ENCODE measurements around the gene CLCN7. TPM values are rescaled to one million over a fixed set of nuclear protein-coding genes. Genes with fewer than 3 reads are reported as not detected.

Gene CLCN7
- total and polyA plus RNA-seq, 2 of the 13 experiments (the other 11 are each of a cell fraction or from before 2014, with no cell fraction given), result 24.6 to 25.1 TPM

- no peak overlapping the region for H3K4me3 ChIP-seq (replicated peaks in 1 of 3; ENCODE audit: insufficient read depth in 1 of 3, low read depth in 2 of 3, low read length in 3 of 3)
- H3K4me2 ChIP-seq (ENCODE audit: low read depth, low read length), result no peak overlapping the region
- peaks cover 3% of the 10 kb centered on the region for H3K79me2 ChIP-seq (ENCODE audit: insufficient read depth, low read length)
- no peaks in the 10 kb centered on the region for H4K20me1 ChIP-seq (ENCODE audit: insufficient read depth, low read length)
- ATAC-seq (no peak), DNase-seq (ENCODE audit: low spot score) (no peak), FAIRE-seq (no peak)
- H2AFZ ChIP-seq (ENCODE audit: low read length), result no peak overlapping the region
- peaks cover 1 to 2% of the 10 kb centered on the region in 2 experiments; a peak in 2 of 5 replicates for H3K27me3 ChIP-seq (ENCODE audit: control insufficient read depth in 1 of 2, insufficient read depth in 2 of 2, low read length in 2 of 2)
- intact Hi-C loops (cut with micrococcal nuclease; ENCODE audit: unreplicated experiment) (no loop called here), in situ Hi-C loops (cut with HindIII; ENCODE audit: extremely low pct_ligation_motif_present, low pct_unique_long_range_greater_than_20kb) (no loop called here)
- ChIA-PET POLR2A (no interaction called here), CTCF (ENCODE audit: low intra/inter-chr PET ratio, low total read pairs) (no interaction called here)
- BruUV-seq (replicated peaks), result no TSS peak
- H3K27ac ChIP-seq (ENCODE audit: extremely low read length, insufficient read depth, low read length), result no peak overlapping the region
- H3K36me3 ChIP-seq (replicated peaks in 1 of 2; ENCODE audit: control insufficient read depth in 1 of 2, insufficient read depth in 2 of 2, low read length in 2 of 2), result peaks cover 2 to 20% of the 10 kb centered on the region in 2 experiments; a peak in 2 of 5 replicates
- 94% methylated on average over 10 of the region's 39 CpGs for WGBS (ENCODE audit: low lambda C conversion rate)
- no peak overlapping the region for H3K9ac ChIP-seq (ENCODE audit: insufficient read depth, low read depth, low read length)
- H3K4me1 ChIP-seq (ENCODE audit: insufficient read depth, low read length), result peaks cover 30% of the 10 kb centered on the region
- no peaks in the 10 kb centered on the region for H3K9me3 ChIP-seq (ENCODE audit: low read length)
- TF ChIP-seq RBFOX2 (IDR thresholded peaks at IDR 0.05; ENCODE audit: low read depth, low read length) (0 out of 2 replicates have a peak, but pooled peaks have one; percentile 31), ZNF160 (CRISPR knock-in tag; IDR thresholded peaks at IDR 0.05) (no peak)
These were observed 20.5 kb upstream of the CLCN7 start for GRCh38 chr16:1495211-1495888.

GRCh38 chr16:1494711-1495110, 19.9 kb upstream of the CLCN7 start:
- Histone ChIP-seq H3K9me3 (ENCODE audit: low read length) (no peaks in the 10 kb centered on the region), H3K36me3 (replicated peaks in 1 of 2; ENCODE audit: control insufficient read depth in 1 of 2, insufficient read depth in 2 of 2, low read length in 2 of 2) (peaks cover 2 to 20% of the 10 kb centered on the region in 2 experiments; a peak in 2 of 5 replicates), H3K4me2 (ENCODE audit: low read depth, low read length) (peak overlapping the region; percentile 75), H3K9ac (ENCODE audit: insufficient read depth, low read depth, low read length) (no peak overlapping the region), H3K27me3 (ENCODE audit: control insufficient read depth in 1 of 2, insufficient read depth in 2 of 2, low read length in 2 of 2) (peaks cover 2 to 6% of the 10 kb centered on the region in 2 experiments; a peak in 2 of 5 replicates), H3K4me3 (replicated peaks in 1 of 3; ENCODE audit: insufficient read depth in 1 of 3, low read depth in 2 of 3, low read length in 3 of 3) (peak overlapping the region in 1 of 3 experiments; percentile 95; a peak in 2 of 6 replicates), H3K79me2 (ENCODE audit: insufficient read depth, low read length) (peaks cover 3% of the 10 kb centered on the region), H4K20me1 (ENCODE audit: insufficient read depth, low read length) (no peaks in the 10 kb centered on the region), H3K27ac (ENCODE audit: extremely low read length, insufficient read depth, low read length) (no peak overlapping the region), H2AFZ (ENCODE audit: low read length) (no peak overlapping the region), H3K4me1 (ENCODE audit: insufficient read depth, low read length) (peaks cover 30% of the 10 kb centered on the region)
- in situ Hi-C loops (cut with HindIII; ENCODE audit: extremely low pct_ligation_motif_present, low pct_unique_long_range_greater_than_20kb) (no loop called here), intact Hi-C loops (cut with micrococcal nuclease; ENCODE audit: unreplicated experiment) (no loop called here)
- ATAC-seq (no peak), FAIRE-seq (no peak), DNase-seq (ENCODE audit: low spot score) (no peak)
- no TSS peak for BruUV-seq (replicated peaks)
- ChIA-PET POLR2A (interaction anchor here (0.6 kb wide), 1 partner anchor 10 kb away, joined by 3 read pairs; no protein-coding TSS in a partner anchor), CTCF (ENCODE audit: low intra/inter-chr PET ratio, low total read pairs) (no interaction called here)
- TF ChIP-seq SMAD3 (CRISPR knock-in tag; IDR thresholded peaks at IDR 0.05) (no peak), ZNF484 (CRISPR knock-in tag; IDR thresholded peaks at IDR 0.05; ENCODE audit: borderline replicate concordance, low read depth) (no peak), ZNF275 (CRISPR knock-in tag; IDR thresholded peaks at IDR 0.05; ENCODE audit: borderline replicate concordance) (no peak), NFYC (CRISPR knock-in tag; IDR thresholded peaks at IDR 0.05) (no peak), ZNF432 (CRISPR knock-in tag; IDR thresholded peaks at IDR 0.05; ENCODE audit: borderline replicate concordance) (no peak), SIN3B (IDR thresholded peaks at IDR 0.05; ENCODE audit: low read length) (no peak), ZBTB1 (CRISPR knock-in tag; IDR thresholded peaks at IDR 0.05; ENCODE audit: borderline replicate concordance) (no peak), ATF3 (CRISPR knock-in tag; IDR thresholded peaks at IDR 0.05) (no peak), ARNT (IDR thresholded peaks at IDR 0.05) (no peak), HOXA9 (CRISPR knock-in tag; IDR thresholded peaks at IDR 0.05; ENCODE audit: borderline replicate concordance) (no peak), ZNF234 (CRISPR knock-in tag; conservative IDR thresholded peaks at IDR 0.05) (no peak), NR3C1 (CRISPR knock-in tag; IDR thresholded peaks at IDR 0.05) (no peak), TCF7 (IDR thresholded peaks at IDR 0.05; ENCODE audit: low read depth) (no peak), ZNF788 (CRISPR knock-in tag; IDR thresholded peaks at IDR 0.05; ENCODE audit: borderline replicate concordance) (no peak)
- TF ChIP-seq, protein P1, sequence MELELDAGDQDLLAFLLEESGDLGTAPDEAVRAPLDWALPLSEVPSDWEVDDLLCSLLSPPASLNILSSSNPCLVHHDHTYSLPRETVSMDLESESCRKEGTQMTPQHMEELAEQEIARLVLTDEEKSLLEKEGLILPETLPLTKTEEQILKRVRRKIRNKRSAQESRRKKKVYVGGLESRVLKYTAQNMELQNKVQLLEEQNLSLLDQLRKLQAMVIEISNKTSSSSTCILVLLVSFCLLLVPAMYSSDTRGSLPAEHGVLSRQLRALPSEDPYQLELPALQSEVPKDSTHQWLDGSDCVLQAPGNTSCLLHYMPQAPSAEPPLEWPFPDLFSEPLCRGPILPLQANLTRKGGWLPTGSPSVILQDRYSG (CRISPR knock-in tag; IDR thresholded peaks at IDR 0.05), result no peak
- 100% methylated on average over 4 of the region's 13 CpGs for WGBS (ENCODE audit: low lambda C conversion rate)
